Effector CD4-positive, alpha-beta T cell (primary cell): ENCODE measurements around the gene RASGRP2.

ENCODE experiments used
- DNase-seq: peaks from one replicate; pipeline ENCODE4 v3.0.0-alpha.2; 2020

The RASGRP2 gene

DNA sequence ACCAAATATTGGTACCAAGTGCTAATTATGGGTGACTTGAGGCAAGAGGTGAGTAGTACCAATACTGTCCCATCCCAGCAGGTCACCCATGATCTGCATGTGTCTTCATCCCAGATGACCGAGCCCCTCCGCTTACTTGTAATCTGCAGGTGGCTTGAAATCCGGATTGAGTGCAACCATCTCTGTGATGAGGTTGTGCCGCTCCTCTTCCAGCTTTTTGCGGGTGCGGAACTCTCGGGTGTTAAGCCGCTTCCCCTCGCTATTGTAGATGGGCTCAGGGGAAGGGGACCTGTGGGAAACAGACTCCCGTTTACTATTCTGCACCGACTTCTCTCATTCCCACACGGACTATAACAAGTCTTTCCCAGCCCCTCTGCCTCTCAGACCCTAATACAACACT is 26.2 kb upstream of the RASGRP2 start:
- DNase-seq = no peak

DNA sequence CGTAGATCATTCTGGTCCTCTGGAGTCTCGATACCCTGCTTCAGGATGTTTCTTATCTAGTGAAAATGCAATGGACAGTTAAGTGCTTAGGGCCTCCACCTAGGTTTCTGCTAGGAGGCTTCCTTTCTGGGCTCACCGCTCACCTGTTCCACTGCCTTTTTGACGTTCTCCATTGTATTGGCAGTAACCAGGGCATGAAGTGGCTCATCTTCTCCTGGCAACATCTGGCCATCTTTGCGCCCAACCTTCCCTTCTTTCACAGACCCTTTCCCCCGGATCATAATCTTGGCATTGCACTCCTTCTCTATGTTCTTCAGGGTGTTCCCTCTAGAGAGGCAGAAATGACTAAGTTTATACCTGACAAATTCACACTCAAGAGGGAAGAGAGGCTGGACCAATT is 25.3 kb upstream of the RASGRP2 start:
- DNase-seq = no peak

- DNase-seq = no peak
Observed at GRCh38 chr11:64768300-64768694, 24.4 kb upstream of the RASGRP2 start.

DNA sequence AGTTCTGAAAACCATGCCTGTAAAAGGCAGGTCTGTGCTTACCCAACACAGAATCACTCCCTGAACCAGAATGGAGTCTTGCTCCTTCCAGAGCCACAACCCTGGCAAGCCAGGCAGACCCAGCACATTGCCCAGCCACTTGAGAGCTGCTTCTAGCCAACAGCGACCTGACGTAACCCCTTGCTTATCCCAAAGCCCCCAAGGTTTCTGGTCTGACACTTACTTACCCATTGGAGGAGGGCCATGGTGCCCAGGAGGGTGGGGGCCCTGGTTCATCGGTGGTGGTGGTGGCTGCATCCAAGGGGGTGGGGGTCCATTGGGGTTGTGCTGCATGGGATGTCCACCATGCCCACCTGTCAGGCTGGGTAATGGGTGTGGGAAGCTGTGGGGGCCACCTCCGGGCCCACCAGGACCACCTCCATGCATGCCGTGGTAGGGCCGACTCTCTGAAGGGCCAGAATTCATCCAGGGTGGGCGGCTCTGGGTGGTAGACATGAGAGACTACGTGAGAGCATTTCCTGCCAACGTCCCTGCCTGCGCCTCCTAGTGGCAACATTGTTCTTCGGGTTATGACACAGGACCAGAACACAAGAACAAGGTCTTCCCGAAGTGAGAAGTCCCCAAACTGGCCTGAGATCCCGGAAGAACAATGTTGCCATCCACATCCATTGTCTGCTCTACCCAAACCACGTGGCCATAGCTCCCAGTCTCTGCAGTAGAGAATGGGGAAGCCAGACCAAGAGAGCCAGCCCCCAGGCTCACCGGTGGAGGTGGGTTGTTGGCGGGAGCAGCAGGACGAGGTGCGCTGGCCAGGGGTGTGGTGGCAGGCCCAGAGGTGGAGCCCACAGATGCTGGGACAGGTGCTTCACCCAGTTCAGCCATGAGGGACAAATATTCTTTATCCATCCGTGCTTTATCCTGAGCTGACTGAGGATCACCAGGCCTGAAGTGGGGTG is 23.7 kb upstream of the RASGRP2 start:
- DNase-seq = peak; percentile 85

- no peak for DNase-seq
Observed at GRCh38 chr11:64766881-64767280, 22.9 kb upstream of the RASGRP2 start.

- no peak for DNase-seq
Observed at GRCh38 chr11:64765851-64766665, 22.1 kb upstream of the RASGRP2 start.

GRCh38 chr11:64765291-64765850 is 21.4 kb upstream of the RASGRP2 start:
- DNase-seq = no peak

DNA sequence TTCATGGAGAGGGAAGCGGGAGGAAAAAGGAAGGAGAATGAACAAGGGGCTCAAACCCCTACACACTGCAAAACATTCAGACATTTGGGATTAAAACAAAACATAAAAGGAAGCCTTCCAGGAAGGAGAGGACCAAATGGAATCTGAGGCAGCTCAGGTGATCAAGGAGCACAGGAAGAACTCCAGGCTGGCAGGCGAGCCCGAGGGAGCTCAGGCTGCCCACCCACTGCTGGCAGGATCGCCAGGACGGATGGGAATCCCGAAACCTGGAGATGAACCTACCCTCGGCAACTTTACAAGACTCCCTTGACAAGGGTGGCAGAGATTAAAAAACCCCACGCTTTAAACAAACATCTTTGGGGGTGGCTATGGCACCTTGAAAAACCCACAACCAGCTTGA is 20.8 kb upstream of the RASGRP2 start:
- DNase-seq = no peak

- DNase-seq = peak; percentile 51
Observed at GRCh38 chr11:64764040-64764611, 20.2 kb upstream of the RASGRP2 start.

DNA sequence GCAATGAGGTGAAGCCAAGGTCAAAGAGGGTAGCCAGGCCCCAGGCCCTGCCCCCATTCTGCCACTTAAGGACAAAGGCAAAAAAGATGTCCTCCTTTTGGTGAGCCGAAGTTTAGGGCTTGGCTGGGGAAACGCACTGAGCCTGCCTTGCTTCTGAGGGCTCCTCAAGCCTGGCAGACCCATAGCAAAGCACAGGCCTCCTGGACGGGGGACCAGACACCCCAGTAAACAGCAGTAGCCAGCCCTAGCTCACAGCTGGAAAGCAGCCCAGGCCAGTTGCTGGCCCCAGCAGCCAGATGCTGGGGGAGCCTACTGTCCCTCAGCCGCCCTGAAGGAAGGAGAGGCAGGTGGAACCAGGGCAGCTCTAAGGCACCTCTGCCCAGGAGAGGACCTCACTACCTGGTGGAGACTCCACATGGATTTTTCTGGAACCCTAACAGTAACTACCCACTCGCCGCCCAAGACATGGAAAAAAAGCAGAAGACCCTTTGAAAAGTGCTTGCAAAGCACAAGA is 19.6 kb upstream of the RASGRP2 start:
- DNase-seq = no peak

DNA sequence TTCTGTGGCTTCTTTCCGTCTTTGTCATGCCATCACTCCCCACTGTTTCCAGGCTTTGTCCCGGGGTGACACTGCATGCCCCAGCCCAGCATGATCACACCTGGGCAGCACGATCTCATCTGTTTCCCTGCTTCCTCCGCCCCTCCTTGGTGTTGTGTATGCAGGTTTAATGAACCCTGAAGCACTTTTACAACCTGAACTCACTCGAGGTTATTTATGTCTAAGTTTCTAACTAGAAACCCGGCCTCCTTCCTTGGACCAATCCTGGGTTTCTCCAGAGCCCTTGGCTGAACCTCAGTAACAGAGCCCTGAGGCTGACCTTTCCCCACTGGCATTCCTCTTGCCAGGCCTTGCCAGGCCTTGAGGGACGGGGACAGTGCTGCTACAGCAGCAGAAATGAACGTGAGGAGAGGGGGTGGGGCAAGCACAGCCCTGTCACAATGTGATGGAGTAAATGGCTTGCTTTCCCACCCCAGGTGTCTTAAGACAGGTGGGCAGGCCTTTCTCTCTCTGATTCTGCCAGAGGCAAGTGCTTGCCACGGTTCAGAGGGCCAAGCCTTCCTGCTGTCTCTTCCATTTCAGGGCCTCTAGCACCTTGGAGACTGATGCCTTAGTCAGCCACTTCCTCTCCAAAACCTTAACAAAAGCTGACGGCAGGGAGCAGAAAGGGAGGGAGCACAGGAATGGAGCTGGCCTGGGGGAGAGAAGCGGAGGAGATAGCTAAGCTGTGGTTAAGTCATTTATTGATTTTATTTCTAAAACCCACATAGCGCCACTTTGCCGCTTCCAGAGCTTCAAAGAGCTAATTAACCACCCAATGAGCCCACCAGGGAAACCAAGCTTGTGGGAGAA is 19.0 kb upstream of the RASGRP2 start:
- no peak for DNase-seq

GRCh38 chr11:64762277-64762673 is 18.3 kb upstream of the RASGRP2 start:
- DNase-seq = no peak

DNA sequence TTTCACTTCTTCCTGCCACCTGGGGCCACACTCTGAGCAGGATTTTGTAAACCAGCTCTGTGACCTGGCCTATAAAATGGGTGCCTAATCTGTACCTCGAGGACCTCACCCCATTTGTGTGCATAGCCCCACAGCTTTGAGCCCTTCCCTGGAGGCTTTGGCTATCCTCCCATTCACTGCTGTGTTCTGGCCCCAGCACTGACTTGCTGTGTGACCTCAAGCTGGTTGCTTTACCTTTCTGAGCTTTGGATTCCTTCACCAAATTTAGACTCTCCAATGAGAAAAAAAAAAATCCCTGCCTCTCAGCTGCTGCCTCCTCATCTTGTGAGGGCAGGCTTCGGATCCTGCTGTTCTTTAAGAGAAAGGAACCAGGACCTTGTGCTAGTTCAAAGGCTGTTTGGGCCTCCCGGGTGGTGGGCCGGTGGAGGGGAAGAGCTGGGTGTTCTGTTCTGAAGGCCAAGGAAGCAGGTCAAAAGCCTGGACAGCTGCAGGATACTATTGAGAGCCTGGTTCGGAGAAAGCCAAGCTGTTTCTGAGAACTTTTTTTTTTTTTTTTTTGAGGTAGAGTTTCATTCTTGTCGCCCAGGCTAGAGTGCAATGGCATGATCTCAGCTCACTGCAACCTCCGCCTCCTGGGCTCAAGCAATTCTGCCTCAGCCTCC is 16.9 kb upstream of the RASGRP2 start:
- DNase-seq = no peak

DNA sequence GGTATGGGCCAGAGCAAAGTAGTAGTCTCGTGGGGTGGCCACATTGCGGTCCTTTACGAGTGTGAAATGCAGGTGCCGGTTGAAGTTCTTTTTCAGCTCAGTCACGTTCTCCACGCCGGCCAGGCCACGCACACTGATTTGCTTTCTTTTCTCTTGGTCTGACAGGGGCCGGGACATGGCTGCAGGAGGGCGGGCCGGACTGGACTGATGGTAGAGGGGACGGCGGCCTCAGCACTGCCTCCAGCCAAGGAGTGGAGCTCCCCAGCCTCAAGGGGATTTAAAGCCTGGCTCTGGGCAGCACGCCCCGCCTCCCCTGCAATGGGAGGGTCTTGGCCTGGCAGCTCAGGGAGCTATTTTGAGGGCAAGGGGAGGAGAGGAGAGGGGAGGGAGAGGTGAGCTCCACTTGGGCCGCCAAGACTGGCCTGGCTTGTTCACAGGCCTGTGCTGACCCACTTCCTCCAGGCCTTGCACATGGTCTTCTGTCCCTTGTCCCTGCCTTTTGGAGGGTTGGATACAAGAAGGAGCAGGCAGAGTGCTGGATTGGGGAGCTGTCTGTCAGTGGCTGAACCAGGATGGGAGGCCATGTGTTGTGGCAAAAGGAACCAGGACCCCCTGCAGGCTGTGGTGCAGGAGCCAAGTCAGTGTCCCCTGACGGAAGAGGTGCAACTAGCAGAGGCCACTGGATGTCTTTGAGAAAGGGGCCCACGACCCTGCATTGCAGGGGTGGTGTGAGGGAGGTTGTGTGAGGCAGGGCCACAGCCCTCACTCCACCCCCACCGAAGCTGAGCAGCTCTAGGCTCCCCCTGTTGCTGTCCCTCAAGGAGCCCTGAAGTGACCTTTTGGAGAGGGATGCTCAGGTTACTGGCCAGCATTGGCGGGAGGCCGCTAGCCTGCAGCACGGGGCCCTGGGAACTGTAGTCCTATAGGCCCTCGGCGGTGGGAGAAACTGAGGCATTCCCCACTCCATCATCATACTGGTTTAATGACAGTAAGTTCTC is 16.1 kb upstream of the RASGRP2 start, which contains the start of gene PYGM:
Gene PYGM, minus strand, starts transcription at position 253 of the 998 bp plus-strand sequence. Its CDS starts 76 bp downstream, at position 177.
- DNase-seq = no peak

DNA sequence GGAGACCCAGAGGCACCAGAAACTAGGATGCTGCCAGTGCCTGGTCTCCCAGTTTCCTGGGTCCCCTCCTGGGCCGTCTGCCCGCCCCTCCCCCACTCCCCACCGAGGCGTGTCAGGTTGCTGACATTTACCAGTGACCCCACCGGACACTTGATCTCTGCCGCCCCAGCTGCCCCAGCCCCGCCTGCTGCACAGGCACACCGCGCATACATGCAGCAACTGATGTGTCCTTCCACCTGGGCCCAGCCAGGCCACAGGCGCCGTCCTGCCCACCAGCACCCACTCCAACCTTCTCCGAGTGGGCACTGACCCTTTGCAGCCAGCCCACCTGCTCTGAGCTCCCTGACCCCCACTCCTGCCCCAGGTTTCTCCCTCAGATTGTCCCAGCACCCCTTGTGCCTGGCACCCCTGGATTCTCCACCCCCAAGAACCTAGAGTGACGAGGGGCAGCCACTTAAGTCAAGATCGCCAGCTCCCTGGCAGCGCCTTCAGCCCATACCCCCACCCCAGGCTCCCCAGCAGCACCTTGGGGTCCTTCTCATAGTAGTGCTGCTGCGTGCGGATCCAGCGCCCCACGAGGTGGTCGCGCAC is 15.3 kb upstream of the RASGRP2 start:
- DNase-seq = no peak

DNA sequence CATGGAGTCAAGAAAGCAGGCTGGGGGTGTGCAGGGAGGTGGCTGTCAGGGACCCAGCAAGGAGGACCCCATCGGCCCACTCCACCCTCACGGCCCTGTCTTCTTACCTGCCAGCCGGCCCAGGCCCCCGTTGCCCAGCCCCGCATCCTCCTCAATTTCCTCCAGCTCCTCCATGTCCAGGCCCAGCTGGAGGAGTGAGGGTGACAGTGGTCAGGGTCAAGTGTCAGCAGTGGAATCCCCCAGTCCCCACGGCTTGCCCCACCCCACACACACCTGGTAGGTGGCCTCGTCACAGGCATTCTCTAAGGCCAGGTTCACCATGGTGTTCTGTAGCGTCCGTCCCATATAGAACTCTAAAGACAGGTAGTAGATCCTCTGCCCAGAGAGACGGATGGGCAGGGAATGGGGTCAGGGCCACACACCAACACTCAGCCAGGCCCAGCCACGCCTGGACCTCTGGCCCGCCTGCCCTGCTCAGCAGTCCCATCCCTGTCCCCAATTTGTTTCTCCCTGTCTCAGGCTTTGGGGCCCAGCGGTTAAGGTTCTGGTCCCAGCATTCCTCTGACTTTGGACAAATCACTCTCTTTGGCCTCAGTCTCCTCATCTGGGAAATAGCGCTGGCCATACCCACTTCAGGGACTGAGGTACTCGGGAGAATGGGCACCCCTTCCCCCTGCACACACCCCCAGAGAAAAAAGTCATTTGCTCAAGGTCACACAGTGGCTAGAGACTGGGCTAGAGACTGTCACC is 14.6 kb upstream of the RASGRP2 start:
- no peak for DNase-seq

GRCh38 chr11:64757549-64758329 is 13.8 kb upstream of the RASGRP2 start:
- no peak for DNase-seq
